Measurements from ENCODE around the gene KDF1. TPM values are rescaled to one million over a fixed set of nuclear protein-coding genes. Genes with fewer than 3 reads are reported as not detected.

The KDF1 gene
- total and polyA plus RNA-seq, 2 of the 13 experiments (the other 11 are each of a cell fraction or from before 2014, with no cell fraction given): 1.9 to 4.9 TPM

DNA sequence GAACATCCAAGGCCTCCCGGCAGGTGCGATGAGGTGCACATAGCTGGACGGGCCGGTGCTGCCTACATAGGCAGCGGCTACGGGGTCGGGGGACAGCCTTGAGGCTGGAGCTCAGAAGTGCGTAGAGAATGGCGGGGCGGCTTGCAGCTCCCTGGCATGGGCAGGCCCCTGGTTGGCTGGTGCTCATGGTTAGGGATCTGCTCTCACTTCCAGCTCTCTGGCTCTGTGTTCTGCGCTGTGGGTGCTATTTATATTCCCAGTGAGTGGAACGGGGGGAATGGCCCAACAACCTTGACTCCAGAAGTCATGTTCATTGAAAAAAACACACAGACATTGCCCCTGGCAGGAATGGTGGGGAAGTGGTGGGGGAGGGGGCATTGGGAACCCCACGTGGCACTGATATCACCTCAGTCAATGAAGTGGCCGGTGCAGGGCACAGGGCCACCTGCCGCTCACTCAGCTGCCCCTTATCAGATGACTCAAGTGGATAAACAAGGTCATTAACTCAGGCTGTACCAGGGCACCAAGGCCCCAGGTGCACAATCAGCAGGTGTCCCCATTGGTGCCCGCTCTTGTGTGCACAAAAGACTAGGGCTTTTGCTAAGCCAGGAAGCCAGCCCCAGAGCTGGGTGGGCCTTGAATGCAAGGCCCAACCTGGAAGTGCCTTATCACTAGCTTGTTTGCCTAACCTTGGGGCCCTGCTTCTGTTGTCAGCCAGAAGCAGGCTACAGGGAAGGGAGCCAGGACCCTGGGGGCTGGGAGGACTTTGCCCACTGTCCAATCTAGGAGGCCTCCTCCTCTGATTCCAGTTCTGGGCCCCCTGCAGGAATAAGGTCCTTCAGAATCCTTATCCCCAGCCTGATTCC, 46.3 kb downstream of the KDF1 start, which contains the start of gene NR0B2 (continued):
- TF ChIP-seq E2F5 (CRISPR knock-in tag; conservative IDR thresholded peaks at IDR 0.05) (no peak), ZNF281 (CRISPR knock-in tag; IDR thresholded peaks at IDR 0.05; ENCODE audit: borderline replicate concordance) (peak; percentile 98), ZNF816 (CRISPR knock-in tag; IDR thresholded peaks at IDR 0.05; ENCODE audit: borderline replicate concordance) (peak; percentile 57; the same call in 1 of the 2 replicates), ADNP (CRISPR knock-in tag; IDR thresholded peaks at IDR 0.05) (no peak), ETS1 (CRISPR knock-in tag; IDR thresholded peaks at IDR 0.05) (peak; percentile 93), DBP (CRISPR knock-in tag; IDR thresholded peaks at IDR 0.05; ENCODE audit: not compliant biosample characterization) (no peak), RXRA (CRISPR knock-in tag; IDR thresholded peaks at IDR 0.05) (peak; percentile 99), ZNF12 (CRISPR knock-in tag; IDR thresholded peaks at IDR 0.05) (peak; percentile 62), HINFP (CRISPR knock-in tag; IDR thresholded peaks at IDR 0.05; ENCODE audit: low read depth) (peak; percentile 84; the same call in 1 of the 2 replicates), RFXANK (CRISPR knock-in tag; IDR thresholded peaks at IDR 0.05) (peak; percentile 74), ZNF317 (CRISPR knock-in tag; IDR thresholded peaks at IDR 0.05) (peak; percentile 85), ZNF773 (CRISPR knock-in tag; IDR thresholded peaks at IDR 0.05; ENCODE audit: borderline replicate concordance) (peak; percentile 75; the same call in 1 of the 2 replicates), NCOR1 (IDR thresholded peaks at IDR 0.05; ENCODE audit: borderline replicate concordance, low read length) (peak; percentile 94), SCMH1 (CRISPR knock-in tag; IDR thresholded peaks at IDR 0.05; ENCODE audit: borderline replicate concordance) (no peak), ATAD3A (CRISPR knock-in tag; IDR thresholded peaks at IDR 0.05) (no peak), ZNF550 (CRISPR knock-in tag; IDR thresholded peaks at IDR 0.05; ENCODE audit: borderline replicate concordance) (no peak)
- TF ChIP-seq, protein P1, sequence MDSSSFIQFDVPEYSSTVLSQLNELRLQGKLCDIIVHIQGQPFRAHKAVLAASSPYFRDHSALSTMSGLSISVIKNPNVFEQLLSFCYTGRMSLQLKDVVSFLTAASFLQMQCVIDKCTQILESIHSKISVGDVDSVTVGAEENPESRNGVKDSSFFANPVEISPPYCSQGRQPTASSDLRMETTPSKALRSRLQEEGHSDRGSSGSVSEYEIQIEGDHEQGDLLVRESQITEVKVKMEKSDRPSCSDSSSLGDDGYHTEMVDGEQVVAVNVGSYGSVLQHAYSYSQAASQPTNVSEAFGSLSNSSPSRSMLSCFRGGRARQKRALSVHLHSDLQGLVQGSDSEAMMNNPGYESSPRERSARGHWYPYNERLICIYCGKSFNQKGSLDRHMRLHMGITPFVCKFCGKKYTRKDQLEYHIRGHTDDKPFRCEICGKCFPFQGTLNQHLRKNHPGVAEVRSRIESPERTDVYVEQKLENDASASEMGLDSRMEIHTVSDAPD (CRISPR knock-in tag; IDR thresholded peaks at IDR 0.05): peak; percentile 88; the same call in 1 of the 2 replicates
- TF ChIP-seq, protein P2, sequence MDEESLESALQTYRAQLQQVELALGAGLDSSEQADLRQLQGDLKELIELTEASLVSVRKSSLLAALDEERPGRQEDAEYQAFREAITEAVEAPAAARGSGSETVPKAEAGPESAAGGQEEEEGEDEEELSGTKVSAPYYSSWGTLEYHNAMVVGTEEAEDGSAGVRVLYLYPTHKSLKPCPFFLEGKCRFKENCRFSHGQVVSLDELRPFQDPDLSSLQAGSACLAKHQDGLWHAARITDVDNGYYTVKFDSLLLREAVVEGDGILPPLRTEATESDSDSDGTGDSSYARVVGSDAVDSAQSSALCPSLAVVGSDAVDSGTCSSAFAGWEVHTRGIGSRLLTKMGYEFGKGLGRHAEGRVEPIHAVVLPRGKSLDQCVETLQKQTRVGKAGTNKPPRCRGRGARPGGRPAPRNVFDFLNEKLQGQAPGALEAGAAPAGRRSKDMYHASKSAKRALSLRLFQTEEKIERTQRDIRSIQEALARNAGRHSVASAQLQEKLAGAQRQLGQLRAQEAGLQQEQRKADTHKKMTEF (CRISPR knock-in tag; IDR thresholded peaks at IDR 0.05): peak; percentile 100
